Suppressor macrophage (primary cell): ENCODE measurements around the gene OR6B1.
"Not testable (repeated sequence)": the region's sequence is repeated elsewhere in the genome, so short reads cannot be mapped to it uniquely, and the experiment has no call there.

Experiments used
- DNase-seq, 4 experiments: peaks; one replicate each; pipeline ENCODE4 v3.0.0-alpha.2; 2020 to 2022

OR6B1 gene

GRCh38 chr7:144006029-144006691 is 6.0 kb downstream of the OR6B1 start:
- DNase-seq: no peak

- DNase-seq: no peak
These were observed 6.5 kb downstream of the OR6B1 start for GRCh38 chr7:144006692-144007042.

GRCh38 chr7:144009361-144009760 is 9.2 kb downstream of the OR6B1 start:
- DNase-seq: no peak

- DNase-seq: peak in 3 of 4 experiments; percentile 17 to 40 (median 27)
These were observed 9.9 kb downstream of the OR6B1 start for GRCh38 chr7:144010061-144010460.

- not testable (repeated sequence) for DNase-seq
These were observed 10.7 kb downstream of the OR6B1 start for GRCh38 chr7:144010821-144011220.

GRCh38 chr7:144011458-144012230 is 11.5 kb downstream of the OR6B1 start:
- no peak for DNase-seq

- no peak for DNase-seq
These were observed 17.9 kb downstream of the OR6B1 start for GRCh38 chr7:144018065-144018464.

- DNase-seq: no peak
These were observed 19.3 kb downstream of the OR6B1 start for GRCh38 chr7:144019457-144019856.

GRCh38 chr7:144020340-144020739 is 20.2 kb downstream of the OR6B1 start:
- no peak for DNase-seq

- DNase-seq: no peak
These were observed 22.0 kb downstream of the OR6B1 start for GRCh38 chr7:144022169-144022568.

GRCh38 chr7:144023171-144023827 is 23.2 kb downstream of the OR6B1 start:
- no peak for DNase-seq

- DNase-seq: no peak
These were observed 24.1 kb downstream of the OR6B1 start for GRCh38 chr7:144024213-144024612.

- DNase-seq: no peak
These were observed 26.2 kb downstream of the OR6B1 start for GRCh38 chr7:144026203-144026883.

GRCh38 chr7:144027070-144027469 is 26.9 kb downstream of the OR6B1 start:
- no peak for DNase-seq

GRCh38 chr7:144027974-144028373 is 27.9 kb downstream of the OR6B1 start:
- DNase-seq: peak in 2 of 4 experiments; percentile 18 to 31

- DNase-seq: no peak
These were observed 28.4 kb downstream of the OR6B1 start for GRCh38 chr7:144028547-144028946.

GRCh38 chr7:144032516-144032915 is 32.4 kb downstream of the OR6B1 start:
- DNase-seq: no peak

- DNase-seq: no peak
These were observed 33.0 kb downstream of the OR6B1 start for GRCh38 chr7:144032985-144033709.

- DNase-seq: no peak
These were observed 35.3 kb downstream of the OR6B1 start for GRCh38 chr7:144035385-144035784.

GRCh38 chr7:144036302-144036885 is 36.3 kb downstream of the OR6B1 start:
- DNase-seq: peak in 1 of 4 experiments; percentile 4

GRCh38 chr7:144037414-144038035 is 37.4 kb downstream of the OR6B1 start:
- DNase-seq: no peak

GRCh38 chr7:144038887-144039286 is 38.8 kb downstream of the OR6B1 start:
- no peak for DNase-seq
